A673 (cell line): ENCODE measurements around the gene DNMT3B. TPM values are rescaled to one million over a fixed set of nuclear protein-coding genes. Genes with fewer than 3 reads are reported as not detected.

Experiments used
- BruUV-seq: library from RNA; stranded (reverse); fragments of 400-500 nt; replicated peaks from 2 replicates; lab custom pipeline; 2021; lab: Mats Ljungman, UMichigan
- CTCF ChIA-PET: fragments of 300-600 bp; sonication (Branson Sonifier 250); formaldehyde crosslinking; loops from one replicate; lab custom pipeline; 2022; ENCODE audit warnings: antibody characterized with exemption; lab: Charles Lee
- POLR2A ChIA-PET: fragments of 300-600 bp; sonication (Branson Sonifier 250); formaldehyde crosslinking; loops from one replicate; lab custom pipeline; 2022; ENCODE audit warnings: antibody characterized with exemption; ENCODE audit not compliant: low non-redundant PET; lab: Charles Lee
- DNase-seq: peaks from one replicate; pipeline ENCODE4 v3.0.0-alpha.2; 2015; ENCODE audit warnings: low spot score
- H3K27ac ChIP-seq: fragments of 200-600 bp; sonication (generic); 2 replicates; pipeline ENCODE4 v1.5.1; 2016; ENCODE audit warnings: mixed run types, low read depth, mild to moderate bottlenecking, mixed read lengths, antibody characterized with exemption, low read length; ENCODE audit not compliant: poor library complexity, severe bottlenecking
- H3K27me3 ChIP-seq: fragments of 200-600 bp; sonication (generic); replicated peaks from 2 replicates; pipeline ENCODE4 v1.6.1; 2017; ENCODE audit warnings: mixed run types, low read depth, mild to moderate bottlenecking, mixed read lengths, antibody characterized with exemption, low read length; ENCODE audit not compliant: insufficient read depth, poor library complexity
- H3K36me3 ChIP-seq: fragments of 200-600 bp; sonication (generic); 2 replicates; pipeline ENCODE4 v1.6.1; 2016; ENCODE audit warnings: mixed run types, mild to moderate bottlenecking, mixed read lengths, antibody characterized with exemption, low read length; ENCODE audit not compliant: insufficient read depth, poor library complexity, severe bottlenecking
- H3K4me1 ChIP-seq: fragments of 200-600 bp; sonication (generic); 2 replicates; pipeline ENCODE4 v1.6.1; 2017; ENCODE audit warnings: mixed run types, mild to moderate bottlenecking, mixed read lengths, antibody characterized with exemption, low read length; ENCODE audit not compliant: insufficient read depth, poor library complexity, severe bottlenecking
- H3K4me3 ChIP-seq: fragments of 200-600 bp; sonication (generic); 2 replicates; pipeline ENCODE4 v1.5.1; 2016; ENCODE audit warnings: low read depth, mixed run types, mild to moderate bottlenecking, mixed read lengths, low read length; ENCODE audit not compliant: poor library complexity, severe bottlenecking
- H3K9me3 ChIP-seq: fragments of 200-600 bp; sonication (generic); 2 replicates; pipeline ENCODE4 v1.6.1; 2016; ENCODE audit warnings: mixed run types, low read depth, mild to moderate bottlenecking, mixed read lengths, antibody characterized with exemption, low read length; ENCODE audit not compliant: poor library complexity, severe bottlenecking
- EZH2 ChIP-seq: fragments of 200-600 bp; sonication (generic); IDR thresholded peaks from 2 replicates; pipeline ENCODE4 v1.6.1; 2017; ENCODE audit warnings: borderline replicate concordance, low read depth, mild to moderate bottlenecking, mixed read lengths, antibody characterized with exemption, low read length; ENCODE audit not compliant: poor library complexity, severe bottlenecking
- intact Hi-C: fragments of 100-400 bp; cut with micrococcal nuclease; formaldehyde crosslinking; loops from one replicate; pipeline ENCODE4 v1.10.0; 2022; ENCODE audit not compliant: unreplicated experiment
- total RNA-seq: library from RNA; stranded (reverse); gene quantifications from 2 replicates; pipeline ENCODE4 v1.2.3, GENCODE V29; 2021
- TF ChIP-seq, protein P1 (sequence below): fragments of 300-800, 200-600 bp; sonication (generic); conservative IDR thresholded peaks from 2 replicates; pipeline ENCODE4 v1.5.1; 2017; ENCODE audit warnings: low read depth, mild to moderate bottlenecking, antibody characterized with exemption, low read length, moderate library complexity, mixed read lengths

The DNMT3B gene
- total RNA-seq, 1 experiment from 2014 or later = 3.8 TPM

DNA sequence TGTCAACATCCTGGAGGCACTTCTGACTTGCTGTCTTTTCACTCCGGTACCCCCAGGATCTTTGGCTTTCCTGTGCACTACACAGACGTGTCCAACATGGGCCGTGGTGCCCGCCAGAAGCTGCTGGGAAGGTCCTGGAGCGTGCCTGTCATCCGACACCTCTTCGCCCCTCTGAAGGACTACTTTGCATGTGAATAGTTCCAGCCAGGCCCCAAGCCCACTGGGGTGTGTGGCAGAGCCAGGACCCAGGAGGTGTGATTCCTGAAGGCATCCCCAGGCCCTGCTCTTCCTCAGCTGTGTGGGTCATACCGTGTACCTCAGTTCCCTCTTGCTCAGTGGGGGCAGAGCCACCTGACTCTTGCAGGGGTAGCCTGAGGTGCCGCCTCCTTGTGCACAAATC lies 45.5 kb downstream of the DNMT3B start:
- peak; percentile 15 for DNase-seq
- TF ChIP-seq, protein P1, sequence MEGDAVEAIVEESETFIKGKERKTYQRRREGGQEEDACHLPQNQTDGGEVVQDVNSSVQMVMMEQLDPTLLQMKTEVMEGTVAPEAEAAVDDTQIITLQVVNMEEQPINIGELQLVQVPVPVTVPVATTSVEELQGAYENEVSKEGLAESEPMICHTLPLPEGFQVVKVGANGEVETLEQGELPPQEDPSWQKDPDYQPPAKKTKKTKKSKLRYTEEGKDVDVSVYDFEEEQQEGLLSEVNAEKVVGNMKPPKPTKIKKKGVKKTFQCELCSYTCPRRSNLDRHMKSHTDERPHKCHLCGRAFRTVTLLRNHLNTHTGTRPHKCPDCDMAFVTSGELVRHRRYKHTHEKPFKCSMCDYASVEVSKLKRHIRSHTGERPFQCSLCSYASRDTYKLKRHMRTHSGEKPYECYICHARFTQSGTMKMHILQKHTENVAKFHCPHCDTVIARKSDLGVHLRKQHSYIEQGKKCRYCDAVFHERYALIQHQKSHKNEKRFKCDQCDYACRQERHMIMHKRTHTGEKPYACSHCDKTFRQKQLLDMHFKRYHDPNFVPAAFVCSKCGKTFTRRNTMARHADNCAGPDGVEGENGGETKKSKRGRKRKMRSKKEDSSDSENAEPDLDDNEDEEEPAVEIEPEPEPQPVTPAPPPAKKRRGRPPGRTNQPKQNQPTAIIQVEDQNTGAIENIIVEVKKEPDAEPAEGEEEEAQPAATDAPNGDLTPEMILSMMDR = no peak
- no peak for TF ChIP-seq EZH2
- CTCF ChIA-PET = interaction anchor here (0.7 kb wide), 1 partner anchor 17 kb away, joined by 4 read pairs; no protein-coding TSS in a partner anchor
- Histone ChIP-seq H3K36me3 (no peaks in the 10 kb centered on the region), H3K27ac (no peak overlapping the region), H3K9me3 (no peaks in the 10 kb centered on the region), H3K4me3 (no peak overlapping the region), H3K27me3 (no peaks in the 10 kb centered on the region), H3K4me1 (peaks cover 7% of the 10 kb centered on the region)
- intact Hi-C loops = no loop called here
- BruUV-seq = no TSS peak
- POLR2A ChIA-PET = no interaction called here

DNA sequence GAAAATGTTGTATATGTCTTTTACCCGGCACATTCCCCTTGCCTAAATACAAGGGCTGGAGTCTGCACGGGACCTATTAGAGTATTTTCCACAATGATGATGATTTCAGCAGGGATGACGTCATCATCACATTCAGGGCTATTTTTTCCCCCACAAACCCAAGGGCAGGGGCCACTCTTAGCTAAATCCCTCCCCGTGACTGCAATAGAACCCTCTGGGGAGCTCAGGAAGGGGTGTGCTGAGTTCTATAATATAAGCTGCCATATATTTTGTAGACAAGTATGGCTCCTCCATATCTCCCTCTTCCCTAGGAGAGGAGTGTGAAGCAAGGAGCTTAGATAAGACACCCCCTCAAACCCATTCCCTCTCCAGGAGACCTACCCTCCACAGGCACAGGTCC lies 46.3 kb downstream of the DNMT3B start:
- H3K9me3 ChIP-seq = no peaks in the 10 kb centered on the region
- no TSS peak for BruUV-seq
- no peak overlapping the region for H3K27ac ChIP-seq
- no peak overlapping the region for H3K4me3 ChIP-seq
- peaks cover 7% of the 10 kb centered on the region for H3K4me1 ChIP-seq
- TF ChIP-seq, protein P1 = no peak
- no peak for TF ChIP-seq EZH2
- DNase-seq = no peak
- intact Hi-C loops = no loop called here
- no peaks in the 10 kb centered on the region for H3K36me3 ChIP-seq
- no peaks in the 10 kb centered on the region for H3K27me3 ChIP-seq
- POLR2A ChIA-PET = no interaction called here
- CTCF ChIA-PET = interaction anchor here (0.7 kb wide), 1 partner anchor 18 kb away, joined by 4 read pairs; no protein-coding TSS in a partner anchor

DNA sequence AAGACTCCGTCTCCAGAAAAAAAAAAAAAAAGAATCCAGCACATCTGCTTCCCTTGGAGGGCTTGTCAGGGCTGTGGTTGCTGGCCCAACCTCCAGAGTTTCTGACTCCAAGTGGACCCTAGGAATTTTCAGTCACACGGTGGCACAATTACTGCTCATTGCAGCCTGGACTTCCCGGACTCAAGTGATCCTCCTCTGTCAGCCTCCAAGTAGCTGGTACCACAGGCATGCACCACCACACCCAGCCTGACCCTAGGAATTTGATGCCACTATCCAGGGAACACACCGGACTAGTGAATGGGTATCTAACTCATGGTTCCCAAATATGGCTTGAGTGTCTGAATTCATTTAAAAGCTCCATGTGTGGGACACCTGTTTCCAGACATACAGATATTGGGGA lies 47.7 kb downstream of the DNMT3B start:
- ChIA-PET CTCF (no interaction called here), POLR2A (no interaction called here)
- DNase-seq = no peak
- no TSS peak for BruUV-seq
- Histone ChIP-seq H3K9me3 (no peaks in the 10 kb centered on the region), H3K27ac (no peak overlapping the region), H3K4me3 (no peak overlapping the region), H3K4me1 (peaks cover 7% of the 10 kb centered on the region), H3K36me3 (no peaks in the 10 kb centered on the region), H3K27me3 (no peaks in the 10 kb centered on the region)
- TF ChIP-seq, protein P1 = no peak
- TF ChIP-seq EZH2 = no peak
- intact Hi-C loops = no loop called here
